CD4-positive, alpha-beta T cell treated with Interleukin-4 for 4 hours (primary cell): Measurements from ENCODE around the gene PARL.
"Not testable (repeated sequence)": the region's sequence is repeated elsewhere in the genome, so short reads cannot be mapped to it uniquely, and the experiment has no call there.

ENCODE experiments used
- DNase-seq: peaks from one replicate; pipeline ENCODE4 v3.0.0-alpha.2; 2020

PARL gene

DNA sequence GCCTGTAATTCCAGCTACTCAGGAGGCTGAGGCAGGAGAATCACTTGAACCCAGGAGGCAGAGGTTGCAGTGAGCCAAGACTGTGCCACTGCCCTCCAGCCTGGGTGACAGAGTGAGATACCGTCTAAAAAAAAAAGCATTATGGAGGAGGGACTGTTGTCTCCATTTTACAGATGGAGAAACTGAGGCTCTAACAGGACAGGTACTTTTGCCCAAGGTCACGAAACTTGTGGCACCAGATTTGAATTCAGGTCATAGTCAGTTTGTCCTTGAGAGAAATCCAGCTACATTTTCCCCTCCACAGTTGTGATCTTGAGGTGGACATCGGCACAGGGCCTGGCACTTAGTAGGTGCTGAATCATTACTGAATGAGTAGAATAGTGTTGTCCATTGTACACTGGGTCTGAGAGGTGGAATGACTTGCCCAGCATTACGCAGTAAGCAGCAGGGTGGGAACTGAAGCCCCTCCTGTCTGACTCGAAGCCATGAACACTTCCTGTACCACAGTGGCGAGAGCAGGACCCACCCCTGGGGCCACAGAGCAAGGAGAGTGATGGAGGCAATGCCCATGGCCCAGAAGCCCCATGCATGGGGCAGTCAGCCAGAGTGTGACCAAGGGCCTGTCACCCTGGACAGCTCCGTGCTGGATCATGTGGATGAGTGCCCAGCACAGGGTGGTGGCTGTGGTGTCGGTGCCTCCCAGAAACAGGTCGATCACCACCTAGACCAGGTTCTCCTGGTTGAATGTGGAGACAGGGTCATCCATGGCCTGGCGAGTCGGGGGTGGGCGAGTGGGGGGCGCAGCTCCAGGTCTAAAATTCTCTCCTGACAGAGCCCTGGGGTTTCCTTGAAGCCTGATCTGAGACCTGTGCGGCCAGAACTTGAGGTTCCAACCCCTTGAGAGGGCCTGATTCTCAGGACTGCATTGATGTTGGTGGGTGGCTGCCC, 20.4 kb upstream of the PARL start:
- no peak for DNase-seq

GRCh38 chr3:183898028-183898431, 13.3 kb upstream of the PARL start:
- DNase-seq: no peak

DNA sequence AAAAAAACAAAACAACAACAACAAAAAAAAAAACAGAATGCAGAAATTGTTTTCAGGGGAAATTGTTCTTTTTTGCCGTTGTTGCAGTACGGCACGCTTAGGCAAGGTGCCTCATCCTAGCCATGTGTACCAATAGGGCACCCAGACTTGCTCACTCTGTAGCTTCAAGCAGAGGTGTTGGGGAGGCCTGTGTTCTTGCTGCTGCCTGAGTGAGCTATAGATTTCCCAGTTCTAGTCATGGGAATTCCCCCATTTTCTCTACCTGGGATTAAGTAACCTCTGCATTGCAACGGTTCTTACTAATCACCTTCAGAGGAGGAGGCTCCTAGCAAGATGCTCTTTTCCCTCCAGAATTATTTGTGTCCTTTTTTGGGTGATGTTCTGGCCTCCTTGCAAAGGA, 12.9 kb upstream of the PARL start:
- DNase-seq: no peak

DNA sequence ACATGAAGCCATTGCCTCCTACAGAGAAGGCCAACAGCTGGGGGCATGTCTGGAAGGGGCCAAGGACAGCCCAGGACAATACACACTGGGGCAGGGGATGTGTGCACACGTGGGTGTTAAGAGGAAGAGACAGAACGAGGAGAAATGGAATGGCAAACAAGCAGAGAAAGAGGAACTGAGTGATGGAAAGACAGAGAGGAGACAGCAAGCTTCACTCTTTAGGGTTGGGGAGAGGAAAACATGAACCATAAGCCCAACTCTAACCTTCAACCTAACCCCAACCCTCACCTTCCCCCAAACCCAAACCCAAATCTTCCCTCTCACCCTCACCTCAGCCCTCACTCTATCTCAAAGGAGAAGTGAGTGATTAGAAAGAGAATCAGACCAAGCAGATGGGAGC, 11.9 kb upstream of the PARL start:
- DNase-seq: no peak

- DNase-seq: no peak
Measured at GRCh38 chr3:183896184-183896583, 11.5 kb upstream of the PARL start.

GRCh38 chr3:183895774-183896173, 11.1 kb upstream of the PARL start:
- DNase-seq: no peak

GRCh38 chr3:183895296-183895695, 10.6 kb upstream of the PARL start:
- DNase-seq: peak; percentile 66

DNA sequence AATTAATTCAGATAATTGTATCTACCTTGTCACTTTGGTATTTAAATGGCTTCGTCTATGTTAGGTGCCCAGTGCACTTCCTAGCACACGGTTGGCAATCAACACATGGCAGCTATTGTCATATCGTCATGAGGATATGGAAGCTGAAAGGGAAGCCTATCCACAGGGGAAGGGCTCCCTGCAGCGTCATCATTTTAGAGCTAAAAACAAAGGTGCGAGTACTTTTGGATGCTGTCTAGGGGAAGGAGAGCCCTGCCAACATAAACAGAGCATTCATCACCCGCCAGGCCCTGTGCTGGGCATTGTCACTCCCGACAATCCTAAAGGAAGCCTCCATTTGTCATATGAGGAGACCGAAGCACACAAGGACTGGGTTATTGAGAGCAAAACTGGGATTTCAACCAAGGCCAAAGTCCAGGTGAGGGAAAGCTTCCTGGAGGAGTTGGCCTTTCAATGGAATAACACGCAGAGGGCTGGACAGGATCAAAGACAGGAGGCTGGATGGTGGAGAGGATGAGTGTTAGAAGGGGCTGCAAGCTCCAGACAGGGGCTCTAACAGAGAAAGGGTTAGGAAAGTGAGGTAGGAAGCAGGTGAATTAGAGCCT, 8.0 kb upstream of the PARL start:
- no peak for DNase-seq

GRCh38 chr3:183885766-183886165, 1.1 kb upstream of the PARL start:
- DNase-seq: no peak

DNA sequence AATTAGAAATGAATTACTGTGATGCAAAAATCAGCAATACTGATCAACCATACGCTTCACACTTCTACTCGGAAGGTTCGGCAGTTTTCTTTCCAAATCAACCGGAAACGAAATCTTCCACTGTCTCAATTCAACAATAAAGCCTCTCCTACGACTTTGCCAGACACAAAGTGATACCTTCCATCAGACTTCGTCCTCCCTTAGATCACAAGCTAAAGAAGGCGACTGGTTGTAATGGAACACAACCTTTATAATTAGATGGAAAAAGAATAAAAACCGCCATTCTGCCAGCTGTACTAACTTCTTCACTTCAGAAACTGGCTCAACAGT, 618 bp downstream of the PARL start:
- no peak for DNase-seq

DNA sequence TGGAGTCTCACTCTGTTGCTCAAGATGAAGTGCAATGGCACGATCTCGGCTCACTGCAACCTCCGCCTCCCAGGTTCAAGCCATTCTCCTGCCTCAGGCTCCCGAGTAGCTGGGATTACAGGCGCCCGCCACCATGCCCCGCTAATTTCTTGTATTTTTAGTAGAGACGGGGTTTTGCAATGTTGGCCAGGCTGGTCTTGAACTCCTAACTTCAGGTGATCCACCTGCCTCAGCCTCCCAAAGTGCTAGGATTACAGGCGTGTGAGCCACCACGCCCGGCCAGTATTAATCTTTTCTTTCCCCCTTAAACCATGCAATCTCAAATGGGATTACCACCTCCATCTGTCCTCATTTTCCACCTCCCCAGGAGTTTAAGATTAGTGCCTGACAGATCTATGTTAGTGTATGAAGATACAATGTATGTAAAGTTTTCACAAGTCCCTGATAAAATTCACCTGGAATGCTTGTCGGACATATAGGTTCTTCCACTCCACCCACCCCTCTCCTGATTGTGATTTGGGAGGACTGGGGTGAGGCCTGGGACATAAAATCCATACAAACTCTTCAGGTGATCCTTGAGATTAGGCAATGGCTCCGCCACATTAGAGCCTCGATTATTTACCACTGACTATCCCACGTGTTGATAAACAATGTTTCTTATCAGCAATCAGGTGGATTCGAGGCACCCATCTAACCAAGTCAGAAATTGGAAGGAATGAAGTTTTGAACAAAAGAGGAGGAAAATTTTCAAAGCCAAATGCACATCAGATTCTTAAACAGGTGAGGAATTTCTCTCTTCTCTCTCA, 1.2 kb downstream of the PARL start:
- no peak for DNase-seq

DNA sequence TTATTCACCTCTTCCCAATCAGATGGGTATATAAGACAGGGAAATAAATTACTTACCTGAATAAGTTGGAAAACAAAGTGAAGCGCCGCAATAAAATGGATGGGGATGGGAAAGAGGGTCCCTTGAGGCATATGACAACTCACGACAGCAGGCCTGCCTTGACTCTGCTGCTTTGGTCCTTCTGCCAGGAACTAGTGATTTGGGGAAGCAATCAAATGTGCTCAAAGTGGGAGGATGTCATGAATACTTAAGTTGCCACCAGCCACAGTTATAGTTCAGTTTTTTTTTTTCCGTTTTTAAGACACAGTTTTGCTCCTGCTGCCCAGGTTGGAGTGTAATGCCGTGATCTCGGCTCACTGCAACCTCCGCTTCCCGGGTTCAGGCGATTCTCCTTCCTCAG, 4.6 kb downstream of the PARL start:
- DNase-seq: no peak

DNA sequence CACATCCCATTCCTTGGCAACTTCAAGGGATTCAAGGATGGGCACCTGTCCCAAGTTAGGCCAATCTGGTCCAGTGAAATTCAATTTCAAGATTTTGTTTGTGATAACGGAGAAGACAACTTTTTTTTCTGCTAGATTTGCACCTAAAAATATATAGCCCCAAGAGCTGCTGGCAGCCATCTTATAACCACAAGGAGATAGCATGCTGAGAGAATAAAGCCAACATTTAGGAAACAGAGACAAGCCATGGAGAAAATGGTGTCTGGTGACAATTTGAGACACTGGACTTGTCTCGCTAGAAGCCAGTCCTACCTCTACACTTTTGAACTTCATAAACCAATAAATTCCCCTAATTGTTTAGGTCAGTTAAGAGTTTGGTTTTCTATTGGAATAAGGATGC, 5.4 kb downstream of the PARL start:
- no peak for DNase-seq

GRCh38 chr3:183878071-183878470, 6.6 kb downstream of the PARL start:
- DNase-seq: peak; percentile 17

DNA sequence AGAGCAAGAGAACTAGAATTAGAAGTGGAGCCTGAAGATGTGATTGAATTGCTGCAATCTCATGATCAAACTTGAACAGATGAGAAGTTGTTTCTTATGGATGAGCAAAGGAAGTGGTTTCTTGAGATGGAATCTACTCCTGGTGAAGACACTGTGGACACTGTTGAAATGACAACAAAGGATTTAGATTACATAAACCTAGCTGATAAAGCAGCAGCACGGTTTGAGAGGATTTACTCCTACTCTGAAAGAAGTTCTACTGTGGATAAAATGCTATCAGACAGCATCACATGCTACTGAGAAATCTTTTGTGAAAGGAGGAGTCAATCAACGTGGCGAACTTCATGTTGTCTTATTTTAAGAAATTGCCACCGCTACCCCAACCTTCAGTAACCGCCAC, 7.5 kb downstream of the PARL start:
- not testable (repeated sequence) for DNase-seq

DNA sequence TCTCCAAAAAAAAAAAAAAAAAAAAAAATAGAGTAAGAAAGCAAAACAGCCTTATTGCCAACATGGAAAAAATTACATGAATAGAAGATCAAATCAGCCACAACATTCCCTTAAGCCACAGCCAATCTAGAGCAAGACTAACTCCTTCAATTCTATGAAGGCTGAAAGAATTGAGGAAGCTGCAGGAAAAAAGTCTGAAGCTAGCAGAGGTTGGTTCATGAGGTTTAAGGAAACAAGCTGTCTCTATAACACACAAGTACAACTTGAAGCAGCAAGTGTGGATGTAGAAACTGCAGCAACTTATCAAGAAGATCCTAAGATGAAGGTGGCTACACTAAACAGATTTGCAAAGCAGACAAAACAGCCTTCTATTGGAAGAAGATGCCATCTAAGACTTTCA, 9.3 kb downstream of the PARL start:
- no peak for DNase-seq

GRCh38 chr3:183873914-183874313, 10.8 kb downstream of the PARL start:
- no peak for DNase-seq

DNA sequence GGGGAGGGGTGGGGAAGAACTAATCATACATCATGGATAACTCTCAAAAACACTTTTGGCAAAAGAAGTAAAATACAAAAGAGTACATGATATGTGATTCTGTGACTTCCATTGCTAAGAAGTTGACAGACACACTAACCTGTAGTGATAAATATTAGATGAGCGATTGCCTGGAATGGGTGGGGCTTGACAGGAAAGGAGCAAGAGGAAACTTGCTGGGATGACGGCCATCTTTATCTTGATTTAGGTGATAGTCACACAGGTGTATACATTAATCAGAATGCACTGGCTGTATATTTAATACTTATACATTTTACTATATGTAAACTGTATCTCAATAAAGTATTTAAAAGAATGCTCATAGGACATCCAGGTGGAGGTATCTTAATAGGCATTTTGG, 13.1 kb downstream of the PARL start:
- no peak for DNase-seq

- no peak for DNase-seq
Measured at GRCh38 chr3:183870563-183870962, 14.1 kb downstream of the PARL start.

DNA sequence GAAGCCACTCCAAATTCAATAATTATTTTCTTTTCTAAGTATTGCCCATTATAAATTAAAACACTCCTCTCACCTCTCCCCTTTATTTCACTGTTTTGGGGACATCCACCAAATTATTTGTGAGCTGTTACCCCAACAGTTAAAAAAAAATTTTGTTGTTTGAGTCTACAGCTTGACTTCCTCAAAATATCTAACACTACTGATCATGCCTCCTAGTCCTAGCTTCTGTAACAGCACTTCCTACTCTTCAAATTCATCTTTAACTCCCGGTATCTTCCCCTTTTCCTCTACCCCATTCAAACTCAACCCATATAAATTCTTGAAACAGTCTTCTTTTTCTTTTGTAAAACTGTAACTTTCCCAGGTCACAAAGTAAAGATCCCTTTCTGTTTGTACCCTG, 15.9 kb downstream of the PARL start:
- no peak for DNase-seq

DNA sequence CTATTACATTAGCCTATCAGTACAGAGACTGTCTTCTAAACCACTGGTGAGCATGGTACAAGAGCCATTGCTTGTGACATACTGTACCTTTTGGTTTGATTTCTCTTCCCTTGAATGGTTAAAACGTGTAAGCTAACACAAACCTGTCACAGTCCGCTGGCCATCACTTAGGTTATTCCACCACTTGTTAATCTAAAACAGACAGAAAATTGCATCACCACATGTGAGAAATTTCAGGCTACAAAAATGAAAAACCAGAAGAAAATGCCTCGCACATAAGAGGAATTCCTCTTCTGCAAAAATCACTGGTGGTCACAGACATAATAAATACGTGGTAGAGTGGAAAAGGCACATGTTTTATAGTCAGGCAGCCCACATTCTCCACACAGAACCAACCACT, 22.1 kb downstream of the PARL start:
- no peak for DNase-seq

DNA sequence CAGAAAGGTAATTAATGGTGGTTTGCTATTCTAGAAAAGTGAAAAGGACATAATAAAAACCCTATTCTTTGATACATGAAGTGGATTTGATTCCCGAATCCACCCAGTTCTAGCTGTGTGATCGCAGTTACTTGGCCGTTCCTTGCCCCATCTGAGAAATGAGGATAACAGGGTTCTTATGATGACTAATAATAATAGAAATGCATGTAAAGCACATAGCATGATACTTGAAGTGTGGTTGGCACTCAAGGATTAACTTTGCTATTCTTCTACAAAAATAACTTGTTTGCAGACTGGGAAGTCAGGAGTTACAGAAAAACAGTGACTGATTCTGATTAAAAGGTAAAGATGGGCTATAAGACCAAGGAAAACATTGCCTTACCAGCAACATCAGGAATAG, 26.8 kb downstream of the PARL start:
- DNase-seq: no peak

DNA sequence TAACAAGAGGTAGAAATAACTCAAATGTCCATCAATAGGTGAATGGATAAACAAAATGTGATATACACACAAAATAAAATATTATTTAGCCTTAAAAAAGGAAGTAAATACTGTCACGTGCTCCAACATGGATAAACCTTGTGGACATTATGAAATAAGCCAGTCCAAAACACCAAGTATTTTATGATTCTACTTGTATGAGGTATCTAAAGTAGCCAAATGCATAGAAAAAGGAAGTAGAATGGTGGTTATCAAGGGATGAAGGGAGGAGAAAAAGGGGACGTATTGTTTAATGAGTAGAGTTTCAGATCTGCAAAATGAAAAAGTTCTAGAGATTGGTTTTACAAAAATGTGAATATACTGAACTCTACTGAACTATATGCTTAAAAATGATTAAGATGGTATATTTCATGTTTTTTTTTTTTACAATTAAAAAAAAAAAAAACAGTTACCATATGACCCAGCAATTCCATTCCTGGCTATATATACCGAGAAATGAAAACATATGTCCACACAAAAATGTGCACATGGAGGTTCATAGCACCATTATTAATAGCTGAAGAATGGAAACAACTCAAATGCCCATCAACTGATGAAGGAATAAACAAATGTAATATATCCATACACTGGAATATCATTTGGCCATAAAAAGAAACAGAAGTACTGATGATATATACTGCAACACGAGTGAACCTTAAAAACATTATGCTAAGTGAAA, 30.2 kb downstream of the PARL start:
- no peak for DNase-seq
